DOHH2 (cell line): Measurements from ENCODE around the gene CWC15.

Experiments
- H3F3A ChIP-seq: fragments of 200-600 bp; sonication (generic), shearing (Covaris generic); 2 replicates; pipeline ENCODE4 v1.6.0; 2016; ENCODE audit warnings: antibody characterized with exemption, mild to moderate bottlenecking; ENCODE audit not compliant: control insufficient read depth, insufficient read depth
- H3K27ac ChIP-seq: fragments of 200-600 bp; sonication (generic); 2 replicates; pipeline ENCODE4 v1.5.1; 2014; ENCODE audit warnings: low read depth, mild to moderate bottlenecking, low read length, moderate library complexity
- H3K27me3 ChIP-seq: fragments of 200-600 bp; sonication (generic); 2 replicates; pipeline ENCODE4 v1.6.1; 2014; ENCODE audit warnings: mild to moderate bottlenecking, low read length, mixed read lengths; ENCODE audit not compliant: control insufficient read depth
- H3K36me3 ChIP-seq: fragments of 200-600 bp; sonication (generic); 2 replicates; pipeline ENCODE4 v1.6.1; 2014; ENCODE audit warnings: mild to moderate bottlenecking, low read length, moderate library complexity, mixed read lengths; ENCODE audit not compliant: control insufficient read depth
- H3K4me1 ChIP-seq: fragments of 200-600 bp; sonication (generic); 2 replicates; pipeline ENCODE4 v1.6.1; 2014; ENCODE audit warnings: mild to moderate bottlenecking, low read length, mixed read lengths; ENCODE audit not compliant: control insufficient read depth
- H3K4me2 ChIP-seq: fragments of 200-600 bp; sonication (generic); 2 replicates; pipeline ENCODE4 v1.6.0; 2014; ENCODE audit warnings: mild to moderate bottlenecking, low read length, moderate library complexity
- H3K4me3 ChIP-seq: fragments of 200-600 bp; sonication (generic); 2 replicates; pipeline ENCODE4 v1.5.1; 2014; ENCODE audit warnings: mild to moderate bottlenecking, low read length, mixed read lengths
- H3K79me2 ChIP-seq: fragments of 200-600 bp; sonication (generic); 2 replicates; pipeline ENCODE4 v1.6.1; 2014; ENCODE audit warnings: mild to moderate bottlenecking, low read length, mixed read lengths; ENCODE audit not compliant: control insufficient read depth
- H3K9me2 ChIP-seq: fragments of 200-600 bp; sonication (generic); replicated peaks from 2 replicates; pipeline ENCODE4 v1.6.1; 2014; ENCODE audit warnings: mild to moderate bottlenecking, low read length, mixed read lengths; ENCODE audit not compliant: control insufficient read depth
- H3K9me3 ChIP-seq: fragments of 200-600 bp; sonication (generic); 2 replicates; pipeline ENCODE4 v1.6.1; 2014; ENCODE audit warnings: antibody characterized with exemption, low read length, mixed read lengths; ENCODE audit not compliant: control insufficient read depth, insufficient read depth
- H4K20me1 ChIP-seq: fragments of 200-600 bp; sonication (generic); 2 replicates; pipeline ENCODE4 v1.6.0; 2014; ENCODE audit warnings: low read depth, mild to moderate bottlenecking, antibody characterized with exemption, low read length, moderate library complexity; ENCODE audit not compliant: control insufficient read depth, insufficient read depth
- EZH2phosphoT487 ChIP-seq: fragments of 200-600 bp; sonication (generic); IDR thresholded peaks from 2 replicates; pipeline ENCODE4 v1.6.1; 2017; ENCODE audit warnings: borderline replicate concordance, mild to moderate bottlenecking, antibody characterized with exemption, low read length, moderate library complexity, mixed read lengths
- TF ChIP-seq, protein P1 (sequence below): fragments of 200-600 bp; sonication (generic); IDR thresholded peaks from one replicate; pipeline ENCODE4 v1.5.1; 2014; ENCODE audit warnings: antibody characterized with exemption, mild to moderate bottlenecking, low read depth, low read length; ENCODE audit not compliant: poor library complexity, severe bottlenecking

CWC15 gene

DNA sequence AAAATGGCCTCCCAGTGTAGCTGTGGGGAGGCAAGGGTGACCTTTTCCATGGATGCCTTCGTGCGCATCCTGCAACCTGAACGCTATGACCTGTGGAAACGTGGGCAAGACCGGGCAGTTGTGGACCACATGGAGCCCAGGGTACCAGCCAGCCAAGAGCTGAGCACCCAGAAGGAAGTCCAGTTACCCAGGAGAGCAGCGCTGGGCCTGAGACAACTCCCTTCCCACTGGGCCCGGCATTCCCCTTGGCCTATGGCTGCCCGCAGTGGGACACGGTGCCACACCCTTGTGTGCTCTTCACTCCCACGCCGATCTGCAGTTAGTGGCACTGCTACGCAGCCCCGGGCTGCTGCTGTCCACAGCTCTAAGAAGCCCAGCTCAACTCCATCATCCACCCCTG, 24.9 kb upstream of the CWC15 start:
- H3K27ac ChIP-seq = no peak overlapping the region
- TF ChIP-seq EZH2phosphoT487 = no peak
- TF ChIP-seq, protein P1, sequence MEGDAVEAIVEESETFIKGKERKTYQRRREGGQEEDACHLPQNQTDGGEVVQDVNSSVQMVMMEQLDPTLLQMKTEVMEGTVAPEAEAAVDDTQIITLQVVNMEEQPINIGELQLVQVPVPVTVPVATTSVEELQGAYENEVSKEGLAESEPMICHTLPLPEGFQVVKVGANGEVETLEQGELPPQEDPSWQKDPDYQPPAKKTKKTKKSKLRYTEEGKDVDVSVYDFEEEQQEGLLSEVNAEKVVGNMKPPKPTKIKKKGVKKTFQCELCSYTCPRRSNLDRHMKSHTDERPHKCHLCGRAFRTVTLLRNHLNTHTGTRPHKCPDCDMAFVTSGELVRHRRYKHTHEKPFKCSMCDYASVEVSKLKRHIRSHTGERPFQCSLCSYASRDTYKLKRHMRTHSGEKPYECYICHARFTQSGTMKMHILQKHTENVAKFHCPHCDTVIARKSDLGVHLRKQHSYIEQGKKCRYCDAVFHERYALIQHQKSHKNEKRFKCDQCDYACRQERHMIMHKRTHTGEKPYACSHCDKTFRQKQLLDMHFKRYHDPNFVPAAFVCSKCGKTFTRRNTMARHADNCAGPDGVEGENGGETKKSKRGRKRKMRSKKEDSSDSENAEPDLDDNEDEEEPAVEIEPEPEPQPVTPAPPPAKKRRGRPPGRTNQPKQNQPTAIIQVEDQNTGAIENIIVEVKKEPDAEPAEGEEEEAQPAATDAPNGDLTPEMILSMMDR = no peak
- H3F3A ChIP-seq = no peaks in the 10 kb centered on the region
- H3K4me3 ChIP-seq = no peak overlapping the region
- H4K20me1 ChIP-seq = no peaks in the 10 kb centered on the region
- H3K27me3 ChIP-seq = peaks cover 6% of the 10 kb centered on the region; the same call in 1 of the 2 replicates
- no peaks in the 10 kb centered on the region for H3K36me3 ChIP-seq
- H3K79me2 ChIP-seq = no peaks in the 10 kb centered on the region
- no peaks in the 10 kb centered on the region for H3K9me2 ChIP-seq
- no peaks in the 10 kb centered on the region for H3K4me1 ChIP-seq
- no peak overlapping the region for H3K4me2 ChIP-seq
- no peaks in the 10 kb centered on the region for H3K9me3 ChIP-seq

DNA sequence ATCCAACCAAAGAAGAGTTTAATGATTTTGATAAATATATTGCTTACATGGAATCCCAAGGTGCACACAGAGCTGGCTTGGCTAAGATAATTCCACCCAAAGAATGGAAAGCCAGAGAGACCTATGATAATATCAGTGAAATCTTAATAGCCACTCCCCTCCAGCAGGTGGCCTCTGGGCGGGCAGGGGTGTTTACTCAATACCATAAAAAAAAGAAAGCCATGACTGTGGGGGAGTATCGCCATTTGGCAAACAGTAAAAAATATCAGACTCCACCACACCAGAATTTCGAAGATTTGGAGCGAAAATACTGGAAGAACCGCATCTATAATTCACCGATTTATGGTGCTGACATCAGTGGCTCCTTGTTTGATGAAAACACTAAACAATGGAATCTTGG, 24.1 kb upstream of the CWC15 start:
- H3K9me3 ChIP-seq = no peaks in the 10 kb centered on the region
- no peak overlapping the region for H3K4me3 ChIP-seq
- no peaks in the 10 kb centered on the region for H3K36me3 ChIP-seq
- TF ChIP-seq, protein P1 = peak; percentile 17
- TF ChIP-seq EZH2phosphoT487 = no peak
- no peaks in the 10 kb centered on the region for H3K9me2 ChIP-seq
- no peak overlapping the region for H3K27ac ChIP-seq
- no peak overlapping the region for H3K4me2 ChIP-seq
- H3K79me2 ChIP-seq = no peaks in the 10 kb centered on the region
- no peaks in the 10 kb centered on the region for H4K20me1 ChIP-seq
- no peaks in the 10 kb centered on the region for H3F3A ChIP-seq
- H3K4me1 ChIP-seq = no peaks in the 10 kb centered on the region
- H3K27me3 ChIP-seq = 0 out of 2 replicates have a peak, but pooled peaks cover 3% of the 10 kb centered on the region

DNA sequence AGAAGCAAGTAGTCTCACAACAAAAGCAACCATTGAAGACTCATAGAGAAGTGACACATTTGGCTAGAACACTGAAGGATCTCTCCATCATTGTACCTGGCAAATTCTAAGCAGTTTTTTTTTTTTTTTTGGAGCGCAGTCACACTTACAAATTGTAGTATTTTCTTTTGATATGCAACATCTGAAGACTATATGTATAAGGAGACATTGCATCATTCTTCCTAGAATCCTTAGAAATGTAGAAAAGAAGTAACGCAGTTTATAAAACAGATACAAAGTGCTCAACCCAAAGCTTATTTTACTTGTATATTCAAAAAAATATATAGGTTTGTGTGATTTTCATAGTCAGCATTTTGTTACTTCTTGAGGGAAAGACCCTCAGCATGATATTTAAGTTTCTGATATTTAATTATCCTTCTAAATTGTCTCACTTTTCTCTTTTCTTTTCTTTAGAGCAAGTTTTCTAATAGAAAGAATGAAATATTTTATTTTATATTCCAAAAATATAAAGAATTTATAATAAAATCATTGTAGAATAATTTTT, 20.1 kb upstream of the CWC15 start:
- no peaks in the 10 kb centered on the region for H3F3A ChIP-seq
- H3K27ac ChIP-seq = no peak overlapping the region
- TF ChIP-seq, protein P1 = no peak
- TF ChIP-seq EZH2phosphoT487 = no peak
- H3K4me1 ChIP-seq = no peaks in the 10 kb centered on the region
- no peaks in the 10 kb centered on the region for H3K36me3 ChIP-seq
- no peaks in the 10 kb centered on the region for H3K9me3 ChIP-seq
- peaks cover 13% of the 10 kb centered on the region for H3K27me3 ChIP-seq
- H3K79me2 ChIP-seq = no peaks in the 10 kb centered on the region
- no peaks in the 10 kb centered on the region for H4K20me1 ChIP-seq
- no peak overlapping the region for H3K4me3 ChIP-seq
- no peak overlapping the region for H3K4me2 ChIP-seq
- no peaks in the 10 kb centered on the region for H3K9me2 ChIP-seq
